Activated T-cell treated with anti-CD3 and anti-CD28 coated beads, Interleukin-2, amount 50 U/mL, for 48 hours (primary cell): ENCODE data around the gene ATP1B1.
"Not testable (repeated sequence)": the region's sequence is repeated elsewhere in the genome, so short reads cannot be mapped to it uniquely, and the experiment has no call there.

Experiments used
- DNase-seq, 2 experiments: peaks; one replicate each; pipeline ENCODE4 v3.0.0-alpha.2; 2020

The ATP1B1 gene

DNA sequence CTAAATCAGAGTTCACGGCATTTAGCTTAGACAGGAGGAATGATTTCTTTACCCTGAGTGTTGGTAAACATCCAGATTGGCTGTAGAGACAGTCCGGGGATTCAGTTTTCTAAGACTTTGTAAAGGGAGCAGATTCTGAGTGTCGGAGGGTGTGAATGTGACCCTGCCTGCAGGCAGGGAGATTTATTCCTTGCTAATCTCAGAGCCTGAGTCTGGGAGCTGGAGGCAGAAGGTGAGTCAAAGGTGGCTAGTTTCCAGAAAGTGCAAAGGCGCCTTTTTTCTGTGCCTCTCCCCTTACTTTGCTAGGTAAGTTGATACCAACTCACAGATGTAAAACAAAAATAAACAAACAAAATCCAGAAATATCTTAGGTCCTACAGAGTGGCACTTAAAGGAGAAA lies 11.7 kb downstream of the ATP1B1 start:
- no peak for DNase-seq

GRCh38 chr1:169119405-169119804 lies 12.9 kb downstream of the ATP1B1 start:
- DNase-seq, result no peak

GRCh38 chr1:169120066-169120465 lies 13.6 kb downstream of the ATP1B1 start:
- DNase-seq, result no peak

DNA sequence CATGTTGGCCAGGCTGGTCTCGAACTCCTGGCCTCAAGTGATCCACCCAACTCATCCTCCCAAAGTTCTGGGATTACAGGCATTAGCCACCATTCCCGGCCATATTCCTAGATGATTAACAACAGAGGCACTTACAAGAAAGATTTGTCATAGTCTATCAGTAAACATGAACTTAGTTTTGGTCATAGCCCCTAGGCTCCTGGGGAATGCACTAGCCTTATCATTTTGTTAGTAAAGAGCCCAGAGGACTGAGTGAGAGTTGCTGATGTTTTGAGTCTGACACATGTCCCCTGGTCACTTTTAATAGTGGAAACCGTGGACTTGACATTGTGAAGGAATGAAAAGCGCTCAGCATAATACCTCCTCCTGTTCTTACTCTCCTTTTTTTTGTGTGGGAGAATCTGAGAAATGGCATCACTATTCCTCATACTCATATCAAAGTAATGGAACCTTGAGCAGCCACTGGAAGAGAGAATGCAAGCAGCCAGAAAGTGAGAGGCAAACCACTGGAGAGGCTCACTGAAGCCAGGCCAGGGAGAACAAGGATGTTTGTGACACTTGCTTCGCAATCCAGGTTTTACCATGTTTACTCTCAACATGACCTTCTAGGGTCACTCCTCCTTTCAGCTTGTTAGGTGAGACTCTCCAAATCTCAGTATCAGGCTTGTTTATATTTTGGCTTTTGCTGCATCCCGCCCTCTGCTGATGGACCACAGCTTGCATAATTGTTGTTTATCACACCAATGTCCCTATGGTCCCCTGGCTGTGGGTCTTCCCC lies 14.8 kb downstream of the ATP1B1 start:
- DNase-seq, result no peak

DNA sequence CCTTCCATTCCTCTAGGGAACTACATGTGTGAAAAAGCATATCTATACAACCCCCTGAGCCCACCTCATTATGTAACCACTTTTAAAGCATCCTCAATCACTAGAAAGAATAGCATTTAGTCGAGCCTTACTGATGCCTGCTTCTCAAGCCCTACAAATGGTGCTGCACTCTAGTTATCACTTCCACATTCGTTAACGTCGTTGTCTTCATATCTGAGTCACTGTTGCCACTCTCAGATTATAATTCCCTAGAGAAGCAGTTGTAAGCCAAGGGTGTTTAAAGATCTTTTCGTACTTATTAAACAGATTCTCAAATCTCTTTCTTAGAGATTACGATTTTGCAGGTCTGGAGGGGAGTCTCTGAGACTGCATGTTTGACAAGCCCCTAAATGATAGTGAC lies 16.5 kb downstream of the ATP1B1 start:
- DNase-seq, result no peak

DNA sequence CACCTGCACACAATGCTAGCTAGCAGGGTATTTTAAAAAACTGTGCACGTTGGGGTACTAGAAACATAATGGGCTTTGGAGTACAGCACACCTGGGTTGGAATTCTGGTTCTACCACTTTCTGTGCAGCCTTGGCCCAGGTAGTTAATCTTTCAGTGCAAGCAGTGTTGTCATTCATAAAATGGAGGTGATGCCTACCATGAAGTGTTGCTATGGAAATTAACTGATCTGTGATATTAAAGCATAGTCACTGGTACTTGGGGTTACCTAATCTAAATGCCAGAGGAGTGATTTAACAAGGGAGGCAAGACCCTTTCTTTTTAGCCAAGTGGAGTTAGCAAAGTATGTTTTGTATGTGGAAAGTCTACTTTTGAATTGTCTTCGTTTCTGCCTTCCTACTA lies 18.0 kb downstream of the ATP1B1 start:
- DNase-seq, result no peak

DNA sequence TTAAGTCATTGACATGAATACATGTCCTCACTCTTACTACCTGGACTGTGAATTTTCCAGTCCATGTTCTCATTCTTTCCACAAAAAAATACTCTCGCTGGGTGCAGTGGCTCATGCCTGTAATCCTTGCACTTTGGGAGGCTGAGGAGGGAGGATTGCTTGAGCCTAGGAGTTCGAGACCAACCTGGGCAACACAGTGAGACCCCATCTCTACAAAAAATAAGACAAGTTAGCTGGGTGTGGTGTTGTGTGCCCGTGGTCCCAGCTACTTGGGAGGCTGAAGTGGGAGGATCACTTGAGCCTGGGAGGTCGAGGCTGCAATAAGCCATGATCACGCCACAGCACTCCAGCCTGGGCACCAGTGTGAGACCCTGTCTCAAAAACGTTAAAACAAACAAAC lies 19.1 kb downstream of the ATP1B1 start:
- DNase-seq, result not testable (repeated sequence)

GRCh38 chr1:169126335-169126734 lies 19.8 kb downstream of the ATP1B1 start:
- no peak for DNase-seq

DNA sequence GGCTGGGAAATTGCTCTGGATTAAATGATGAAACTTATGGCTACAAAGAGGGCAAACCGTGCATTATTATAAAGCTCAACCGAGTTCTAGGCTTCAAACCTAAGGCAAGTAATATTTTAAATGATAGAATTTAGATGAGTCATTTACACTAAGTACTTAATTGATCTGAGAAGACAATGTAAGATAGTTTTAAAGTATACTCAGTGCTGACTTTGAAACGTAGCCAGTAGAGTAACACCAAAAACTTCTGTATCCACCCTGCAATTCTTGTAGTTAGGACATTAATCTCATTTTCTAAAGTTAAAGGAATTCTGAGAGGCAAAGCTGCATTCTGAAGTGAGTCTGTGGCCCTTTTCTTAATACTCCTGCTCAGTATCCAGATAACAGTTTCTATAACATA lies 20.8 kb downstream of the ATP1B1 start:
- DNase-seq, result no peak

- no peak for DNase-seq
Observed at GRCh38 chr1:169128562-169128961, 22.1 kb downstream of the ATP1B1 start.

DNA sequence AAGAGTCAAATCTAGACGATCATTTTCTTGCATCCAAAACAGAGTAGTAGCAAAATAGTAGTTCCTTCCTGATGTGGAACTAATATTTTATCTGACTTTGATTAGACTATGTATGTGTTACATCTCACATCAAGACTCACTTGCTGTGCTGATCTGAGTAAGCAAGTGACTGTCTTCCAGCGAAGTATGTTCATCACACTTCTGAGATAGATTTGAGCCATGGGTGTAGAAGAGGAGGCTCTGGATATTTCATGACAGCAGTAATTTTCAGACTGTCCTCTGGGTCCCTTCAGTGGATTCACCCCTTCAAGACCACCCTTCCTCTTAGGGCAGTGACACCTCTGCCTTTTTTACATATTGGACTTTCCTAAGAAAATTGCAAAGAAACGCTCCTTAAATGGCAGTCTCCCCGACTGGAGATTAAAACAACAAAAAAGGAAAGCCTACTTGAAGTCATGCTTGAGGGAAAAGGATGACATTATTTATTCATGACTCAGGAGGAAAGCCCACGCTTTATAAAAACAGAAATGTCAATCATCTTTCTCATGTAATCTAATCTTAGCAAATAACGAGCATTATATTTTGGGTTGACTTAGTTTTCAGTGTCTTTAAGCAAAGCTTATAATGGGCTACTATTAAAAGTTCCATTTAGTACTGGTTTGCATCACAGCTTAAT lies 22.8 kb downstream of the ATP1B1 start:
- no peak for DNase-seq

GRCh38 chr1:169130683-169131082 lies 24.2 kb downstream of the ATP1B1 start:
- no peak for DNase-seq

- no peak for DNase-seq
Observed at GRCh38 chr1:169132512-169133227, 26.2 kb downstream of the ATP1B1 start.

GRCh38 chr1:169133228-169133576 lies 26.7 kb downstream of the ATP1B1 start:
- DNase-seq, result no peak

DNA sequence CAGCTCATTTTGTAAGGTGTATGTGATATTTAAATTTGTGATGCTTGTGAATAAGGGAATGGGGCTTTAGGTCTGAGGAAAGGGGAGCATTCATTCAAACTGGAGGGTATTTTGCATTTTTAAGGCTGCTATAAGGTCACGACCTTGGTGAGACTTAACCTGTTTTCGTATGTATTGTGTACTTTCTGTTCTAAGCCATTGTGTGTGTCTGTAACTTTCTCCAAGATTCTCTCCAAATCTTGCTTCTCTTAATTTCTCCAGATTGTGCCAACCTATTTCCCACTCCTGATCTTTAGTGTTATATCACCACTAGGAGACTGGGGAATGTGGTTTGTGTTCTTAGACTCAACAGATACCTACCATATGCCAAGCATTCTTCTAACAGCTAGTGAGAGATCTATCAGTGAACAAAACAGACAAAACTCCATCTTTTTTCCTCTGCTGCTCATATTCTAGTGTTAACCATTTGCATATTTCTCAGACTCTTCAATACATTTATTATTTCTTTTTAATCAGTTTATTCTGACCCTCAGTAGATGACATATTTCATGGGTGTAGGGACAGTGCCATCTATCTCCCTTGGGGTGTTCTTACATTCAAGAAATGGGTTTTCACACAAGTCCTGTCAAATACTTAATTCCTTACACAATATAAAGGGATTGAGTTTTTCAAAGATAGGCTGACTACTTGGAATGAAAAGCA lies 27.5 kb downstream of the ATP1B1 start:
- DNase-seq, result no peak

GRCh38 chr1:169137357-169137756 lies 30.9 kb downstream of the ATP1B1 start:
- DNase-seq, result no peak

- DNase-seq, result no peak
Observed at GRCh38 chr1:169138866-169139670, 32.6 kb downstream of the ATP1B1 start.

DNA sequence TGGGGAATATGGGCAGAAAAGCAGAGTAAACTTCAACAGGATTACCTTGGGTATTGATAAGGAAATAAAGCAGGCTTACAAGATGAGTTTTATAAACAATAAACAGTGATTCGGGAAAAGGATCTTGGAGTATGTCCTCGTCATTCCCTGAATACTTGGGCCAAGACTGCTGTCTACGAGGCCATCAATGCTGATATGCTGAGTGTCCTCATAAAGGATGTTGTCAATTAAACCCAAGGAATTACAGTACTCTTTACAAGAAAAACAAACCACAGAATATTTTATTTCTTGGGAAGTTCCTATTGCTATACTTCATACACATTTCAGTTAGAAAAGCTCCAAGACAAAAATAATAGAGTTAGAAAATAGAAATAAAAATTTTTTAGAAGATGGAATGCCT lies 34.9 kb downstream of the ATP1B1 start:
- DNase-seq, result no peak

- DNase-seq, result no peak
Observed at GRCh38 chr1:169142129-169142528, 35.6 kb downstream of the ATP1B1 start.

GRCh38 chr1:169143346-169143745 lies 36.9 kb downstream of the ATP1B1 start:
- DNase-seq, result no peak

- no peak for DNase-seq
Observed at GRCh38 chr1:169143984-169144383, 37.5 kb downstream of the ATP1B1 start.

DNA sequence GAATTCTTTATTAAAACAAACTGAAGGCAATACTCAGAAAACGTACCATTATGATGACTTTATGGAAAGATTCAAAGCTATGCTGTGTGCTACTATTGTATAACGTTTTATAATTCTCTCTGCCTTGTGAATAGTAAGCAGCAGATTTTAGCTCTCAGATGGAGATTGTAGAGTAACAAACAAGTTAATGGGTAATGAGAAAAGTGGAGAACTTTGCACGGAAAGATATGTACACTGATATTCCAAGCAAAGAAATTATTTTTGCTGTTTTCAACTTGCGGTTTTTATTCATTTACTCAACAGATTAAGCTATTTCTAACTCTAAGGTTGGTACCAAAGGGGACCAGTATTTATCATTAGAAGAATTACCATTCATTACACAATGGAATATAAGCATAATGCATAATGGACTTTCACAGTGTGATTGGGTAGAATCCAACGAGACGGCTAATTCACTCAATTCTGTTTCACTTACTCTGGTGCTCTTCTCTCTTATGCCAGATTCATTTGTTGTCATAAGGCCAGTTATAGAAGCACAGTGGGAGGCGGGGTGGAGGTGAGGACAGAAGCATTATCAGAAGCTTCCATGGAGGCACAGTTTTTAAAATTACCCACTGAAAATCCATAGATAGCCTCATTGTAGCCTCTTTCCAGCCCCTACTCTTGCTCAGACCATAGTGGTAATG lies 38.6 kb downstream of the ATP1B1 start:
- DNase-seq, result no peak
